Stimulated activated CD4-positive, alpha-beta T cell treated with anti-CD3 and anti-CD28 coated beads, TNF-alpha, amount 100 ng/mL, for 24 hours (primary cell): ENCODE measurements around the gene EXOC3.
"Not testable (repeated sequence)": the region's sequence is repeated elsewhere in the genome, so short reads cannot be mapped to it uniquely, and the experiment has no call there.

Source experiments
- DNase-seq, 3 experiments: peaks; one replicate each; pipeline ENCODE4 v3.0.0-alpha.2; 2020; ENCODE audit warnings: low read depth in 3 of 3

The EXOC3 gene

GRCh38 chr5:407051-407450 lies 35.9 kb upstream of the EXOC3 start:
- DNase-seq: no peak

GRCh38 chr5:407801-408268 lies 35.1 kb upstream of the EXOC3 start:
- DNase-seq: no peak

DNA sequence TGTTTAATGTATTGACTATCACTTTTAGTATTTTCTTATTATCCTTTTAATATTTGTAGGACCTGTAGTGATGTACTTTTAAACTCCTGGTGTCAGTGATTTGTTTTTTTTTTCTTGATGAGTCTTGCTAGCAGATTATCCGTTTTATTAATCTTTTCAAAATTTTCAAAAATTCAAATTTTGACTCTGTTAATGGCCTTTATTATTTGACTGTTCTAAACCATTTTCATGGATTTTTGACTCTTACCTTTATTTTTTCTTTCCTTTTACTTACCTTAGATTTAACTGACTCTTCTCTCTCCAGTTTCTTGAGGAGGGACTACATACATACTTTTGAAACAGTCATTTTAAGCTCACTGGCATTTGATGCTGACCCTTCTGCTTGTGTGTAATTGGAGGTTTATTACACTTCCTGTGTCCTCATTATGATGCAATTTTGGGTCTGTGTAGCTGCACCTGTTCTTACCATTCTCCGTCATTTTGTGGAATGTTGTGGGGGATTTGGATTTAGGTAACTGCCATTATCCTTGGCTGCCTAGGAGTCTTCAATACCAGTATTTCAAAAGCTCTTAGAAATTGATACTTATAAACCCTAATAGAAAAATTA lies 32.0 kb upstream of the EXOC3 start:
- DNase-seq: no peak

DNA sequence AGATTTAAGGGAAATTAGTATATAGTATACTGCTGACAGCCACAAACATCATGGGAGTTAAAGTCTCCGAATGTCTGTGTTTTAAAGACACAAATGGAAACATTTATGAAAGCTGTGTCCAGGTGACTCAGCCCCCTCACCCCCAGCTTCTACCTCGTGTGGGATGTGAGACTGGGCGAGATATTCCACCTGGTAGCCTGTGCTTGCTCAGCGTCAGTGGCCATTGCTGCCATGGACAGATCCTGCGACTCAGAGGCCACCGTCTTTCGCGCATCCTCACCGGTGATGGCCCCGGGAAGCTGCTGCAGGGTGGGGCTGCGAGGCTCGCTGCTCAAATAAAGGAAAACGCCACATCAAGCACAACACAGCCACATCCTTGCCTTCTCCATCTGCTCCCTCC lies 31.2 kb upstream of the EXOC3 start:
- peak in 2 of 3 experiments; percentile 19 to 51 for DNase-seq

- not testable (repeated sequence) for DNase-seq
Observed at GRCh38 chr5:414991-415927, 27.7 kb upstream of the EXOC3 start.

GRCh38 chr5:415928-416635 lies 26.9 kb upstream of the EXOC3 start:
- DNase-seq: no peak

- DNase-seq: no peak
Observed at GRCh38 chr5:416636-416960, 26.4 kb upstream of the EXOC3 start.

DNA sequence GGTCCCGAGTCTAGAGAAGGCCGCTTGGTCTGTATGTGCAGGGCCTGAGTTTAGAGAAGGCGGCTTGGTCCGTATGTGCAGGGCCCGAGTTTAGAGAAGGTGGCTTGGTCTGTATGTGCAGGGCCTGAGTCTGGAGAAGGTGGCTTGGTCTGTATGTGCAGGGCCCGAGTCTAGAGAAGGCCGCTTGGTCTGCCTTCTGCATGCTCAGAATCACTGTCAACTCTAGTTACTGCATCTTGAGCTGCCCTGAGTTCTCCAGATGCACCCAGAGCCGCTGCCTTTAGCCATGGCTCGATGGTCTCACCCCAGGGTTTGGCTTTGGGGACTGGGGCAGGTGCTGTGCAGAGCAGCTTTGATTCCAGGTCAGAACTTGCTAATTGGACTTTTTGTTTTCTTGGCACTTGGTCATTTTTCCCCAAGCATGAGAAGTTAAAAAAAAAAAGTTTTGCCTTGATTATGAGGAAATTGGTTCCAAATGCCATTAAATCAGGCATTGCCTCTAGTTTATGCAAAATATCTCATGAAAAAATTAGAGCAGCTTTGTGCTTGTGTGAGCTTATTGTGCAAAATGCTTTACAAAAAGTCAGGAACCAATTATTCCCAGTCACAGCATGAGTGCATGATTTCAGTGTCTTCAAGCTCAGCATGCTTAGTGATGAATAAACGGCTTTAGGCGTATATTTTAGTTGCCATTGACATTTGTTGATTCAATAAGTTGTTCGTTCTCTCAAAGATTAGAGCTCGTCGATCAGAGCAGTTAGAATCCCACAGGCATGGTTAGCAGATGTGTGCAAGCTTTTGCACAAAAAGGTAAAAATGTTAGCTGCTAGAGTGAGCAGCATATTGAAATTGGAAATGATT lies 25.4 kb upstream of the EXOC3 start:
- DNase-seq: no peak

DNA sequence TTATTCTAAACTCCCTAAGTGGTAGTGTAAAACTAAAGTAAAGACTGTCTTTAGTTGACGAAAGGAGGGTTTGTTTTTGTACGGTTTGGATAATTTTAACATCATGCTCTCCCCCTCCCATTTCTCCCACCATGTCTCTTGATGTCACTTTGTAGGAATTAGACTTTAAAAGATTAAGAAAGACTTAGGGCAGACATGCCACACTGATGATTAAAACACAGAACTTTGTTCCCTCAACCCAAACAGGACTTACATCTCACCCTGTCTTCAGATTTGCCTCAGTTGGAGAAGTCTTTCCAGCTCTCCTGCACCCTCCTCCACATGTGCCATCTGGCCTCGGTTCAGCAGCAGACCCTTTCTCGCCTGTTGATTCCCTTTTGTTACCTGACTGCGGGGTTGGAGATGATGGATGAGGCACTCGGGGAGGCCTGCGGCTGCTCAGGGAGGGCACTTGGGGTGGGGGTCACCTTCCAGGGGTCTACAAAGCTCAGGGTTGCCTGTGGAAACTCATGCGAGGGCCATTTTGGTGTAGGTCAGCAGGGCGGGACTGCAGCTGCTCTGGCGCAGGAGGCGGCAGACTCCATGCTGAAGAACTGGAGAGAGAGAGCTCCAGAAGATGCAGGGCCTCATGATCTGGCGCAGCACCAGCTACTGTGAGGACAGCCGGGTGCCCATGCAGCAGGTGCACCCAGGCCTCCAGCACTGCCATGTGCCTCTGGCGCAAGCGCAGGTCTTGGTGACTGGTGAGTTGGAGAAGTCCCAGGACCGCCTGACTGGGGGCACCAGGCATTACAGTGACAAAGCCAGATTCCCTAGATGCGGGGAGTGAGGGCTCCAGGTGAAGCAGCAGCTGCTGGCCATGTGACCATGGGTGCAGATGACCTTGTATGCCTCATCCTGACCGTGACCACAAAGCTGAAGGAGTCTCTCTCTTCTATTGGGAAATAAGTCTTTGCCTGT lies 24.5 kb upstream of the EXOC3 start:
- no peak for DNase-seq

GRCh38 chr5:419970-420369 lies 23.0 kb upstream of the EXOC3 start:
- DNase-seq: no peak

- no peak for DNase-seq
Observed at GRCh38 chr5:420632-421286, 22.2 kb upstream of the EXOC3 start.

DNA sequence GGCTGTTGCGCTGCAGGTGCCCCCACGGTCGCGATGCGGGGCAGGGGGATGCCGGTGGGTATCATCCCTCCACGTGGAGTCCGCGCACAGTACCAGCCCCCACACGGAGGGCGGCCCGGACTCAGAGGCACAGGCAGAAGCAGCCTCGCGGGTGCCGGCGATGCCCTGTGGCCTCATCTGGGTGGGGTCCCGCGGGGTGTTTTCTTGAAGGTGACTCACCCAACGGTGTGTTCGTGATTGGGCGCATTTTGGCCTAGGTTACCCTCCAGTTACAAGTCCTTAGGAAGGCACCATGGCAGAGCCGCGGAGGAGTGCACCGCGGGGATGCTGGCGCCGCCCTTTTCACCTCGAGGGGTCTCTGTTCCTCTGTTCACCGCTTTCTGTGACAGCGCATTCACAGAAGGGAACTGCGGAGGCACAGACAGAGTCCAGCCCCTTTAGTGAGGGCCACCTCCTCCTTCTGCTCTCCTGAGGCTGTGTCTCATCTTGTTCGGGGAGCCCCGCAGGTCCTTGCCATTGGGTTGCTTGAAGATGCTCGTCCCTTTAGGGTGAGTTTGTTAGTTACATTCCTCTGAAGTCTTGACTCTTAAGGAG lies 21.6 kb upstream of the EXOC3 start:
- DNase-seq: no peak

DNA sequence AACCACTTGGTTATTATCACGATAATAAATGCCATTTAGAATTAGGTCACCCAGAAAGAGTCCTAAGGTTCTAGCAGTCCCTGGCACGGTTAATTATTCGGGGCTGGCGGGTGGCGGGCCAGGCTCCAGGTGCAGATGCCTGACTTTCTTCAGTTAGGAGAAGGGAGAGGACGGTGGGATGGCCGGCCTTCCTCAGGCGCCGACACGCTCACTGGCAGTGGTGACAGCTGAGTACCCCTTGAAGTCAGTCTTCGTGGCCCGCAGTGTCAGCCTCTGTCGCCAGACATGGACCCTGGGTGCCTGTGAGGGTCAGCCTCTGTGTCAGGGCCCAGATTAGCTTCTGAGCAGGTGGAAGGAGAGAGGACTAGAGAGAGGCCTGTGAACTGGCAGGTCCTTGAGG lies 21.1 kb upstream of the EXOC3 start:
- DNase-seq: no peak

- DNase-seq: no peak
Observed at GRCh38 chr5:422323-423232, 20.4 kb upstream of the EXOC3 start.

DNA sequence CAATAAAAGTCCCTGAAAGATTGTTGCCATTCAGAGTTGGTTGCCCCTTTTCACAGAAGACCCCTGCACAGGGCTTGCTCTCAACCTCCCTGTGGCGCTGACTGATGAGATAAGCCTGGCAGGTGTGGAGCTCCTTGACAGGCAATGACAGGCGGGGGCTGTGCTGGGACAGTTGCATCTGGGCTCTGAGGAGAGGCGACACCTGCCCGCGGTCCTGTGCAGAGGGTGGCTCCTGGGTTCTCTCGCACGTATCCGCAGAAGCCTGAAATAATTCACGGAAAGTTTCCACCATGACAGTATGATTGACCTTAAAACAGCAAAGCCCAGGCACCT lies 19.8 kb upstream of the EXOC3 start:
- no peak for DNase-seq

DNA sequence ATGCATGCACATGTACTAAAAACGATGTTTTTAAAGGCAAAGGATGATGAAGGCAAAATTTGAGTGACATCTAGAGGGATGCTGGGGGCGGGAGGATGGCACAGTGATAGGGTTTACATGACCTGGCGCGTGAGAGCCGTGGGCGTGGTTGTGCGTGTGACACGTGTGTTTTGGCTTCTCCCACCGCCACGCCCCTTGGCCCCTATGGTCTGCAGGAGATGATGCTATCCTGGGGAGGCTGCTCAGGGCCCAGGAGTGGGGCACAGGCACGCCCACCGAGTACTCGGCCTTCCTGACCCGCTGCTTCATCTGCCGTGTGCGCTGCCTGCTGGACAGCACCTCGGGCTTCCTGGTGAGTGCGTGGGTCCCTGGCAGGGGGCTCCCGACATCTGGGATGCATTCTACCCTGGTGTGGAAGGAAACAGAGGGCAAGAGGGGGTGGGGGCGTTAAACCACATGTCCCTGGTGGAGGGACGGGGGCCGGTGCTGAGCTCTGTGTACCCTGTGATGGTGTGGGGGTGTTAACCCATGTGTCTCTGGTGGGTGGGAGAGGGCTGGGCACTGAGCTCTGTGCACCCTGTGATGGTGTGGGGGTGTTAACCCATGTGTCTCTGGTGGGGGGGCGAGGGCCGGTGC lies 19.2 kb upstream of the EXOC3 start:
- DNase-seq: no peak

GRCh38 chr5:424301-425110 lies 18.5 kb upstream of the EXOC3 start:
- no peak for DNase-seq
